SK-N-SH (cell line): ENCODE measurements around the gene OSGEP.

Experiments used
- CTCF ChIP-seq: fragments of 200-600 bp; sonication (generic); IDR thresholded peaks from 2 replicates; pipeline ENCODE4 v1.6.1; 2017; ENCODE audit warnings: antibody characterized with exemption, mild to moderate bottlenecking, moderate library complexity
- MAX ChIP-seq: IDR thresholded peaks from 2 replicates; pipeline ENCODE4 v1.4.0; 2012; ENCODE audit warnings: low read depth

- TF ChIP-seq CTCF (no peak), MAX (no peak)
Measured at GRCh38 chr14:20498622-20499021, 44.0 kb upstream of the OSGEP start.
